Adrenal gland (tissue), 12 donors: ENCODE measurements around the gene ANO6. TPM values are rescaled to one million over a fixed set of nuclear protein-coding genes. Genes with fewer than 3 reads are reported as not detected.

Experiments
- DNase-seq, 7 donors: peaks; one replicate each; pipeline ENCODE4 v3.0.0-alpha.2; 2019 to 2020
- H3K27ac ChIP-seq, 5 donors: fragments of 200-600 bp; sonication (generic) in 4 of 5; 1 replicate in 3 of 5; 2 replicates in 2 of 5; pipeline versions ENCODE4 v1.5.1 to v1.8.0; 2016 to 2020; ENCODE audit warnings: mild to moderate bottlenecking in 1 of 5
- H3K27me3 ChIP-seq: fragments of 200-600 bp; 2 replicates; pipeline ENCODE4 v1.8.0; 2021
- H3K36me3 ChIP-seq, 2 donors: fragments of 200-600 bp; replicated peaks in 1 of 2; 1 replicate in 1 of 2; 2 replicates in 1 of 2; pipeline versions ENCODE4 v1.5.1 to v1.8.0; 2018 to 2022
- H3K4me1 ChIP-seq, 2 donors: fragments of 200-600 bp; replicated peaks in 1 of 2; 1 replicate in 1 of 2; 2 replicates in 1 of 2; pipeline versions ENCODE4 v1.5.1 to v1.8.0; 2018 to 2021
- H3K4me3 ChIP-seq, 4 donors: fragments of 200-600 bp; sonication (generic) in 3 of 4; one replicate each; pipeline ENCODE4 v1.5.1; 2016 to 2018
- H3K9me3 ChIP-seq, 3 donors: fragments of 200-600 bp; sonication (generic) in 1 of 3; replicated peaks in 1 of 3; 1 replicate in 2 of 3; 2 replicates in 1 of 3; pipeline versions ENCODE4 v1.5.1 to v1.8.0; 2016 to 2021
- CTCF ChIP-seq, 6 experiments: fragments of 450-650 bp in 4 of 6; fragments of 200-600 bp in 2 of 6; sonication (generic) in 1 of 6; IDR thresholded peaks; 1 replicate in 5 of 6; 2 replicates in 1 of 6; pipeline versions ENCODE4 v1.5.1 to v1.8.0; 2016 to 2021; ENCODE audit warnings: antibody characterized with exemption in 6 of 6, mild to moderate bottlenecking in 2 of 6, moderate library complexity in 1 of 6
- POLR2A ChIP-seq, 2 donors: fragments of 450-650 bp; IDR thresholded peaks; one replicate each; pipeline ENCODE4 v1.6.1; 2017; ENCODE audit warnings: antibody characterized with exemption in 2 of 2, mild to moderate bottlenecking in 2 of 2, moderate library complexity in 1 of 2
- WGBS, 4 donors: extraction: QIAGEN DNeasy Blood & Tissue Kit in 2 of 4; methylation state at CpG; one replicate each; pipeline versions ENCODE4 v1.1.5 to v1.1.7; 2013 to 2017; 5-methylcytosine and 5-hydroxymethylcytosine counted together
- intact Hi-C, 2 donors: fragments of 100-400 bp; cut with DNase I; formaldehyde crosslinking; loops; one replicate each; pipeline versions ENCODE4 v1.14.1 to v1.15.0; 2022 to 2023
- polyA plus RNA-seq, 3 donors: library from polyadenylated mRNA; stranded (reverse); fragments of 200-250 nt in 2 of 3; fragments of 350-450 nt in 1 of 3; fragmentation: Illumina TruSeq in 1 of 3; extraction: RNeasy Lipid Tissue Mini Kit (QIAGEN cat#74804) in 1 of 3; gene quantifications; one replicate each; pipeline ENCODE4 v1.2.3, GENCODE V29; 2013 to 2014
- total RNA-seq, 9 donors: library from RNA; depleted of rRNA in 4 of 9; stranded (reverse); fragments of >200 nt in 4 of 9; fragments of 120-200 nt in 1 of 9; fragmentation: NEBNext Ultra II Directional in 1 of 9; extraction: Animal tissue kit (Norgen Biotek cat#: 25700) in 1 of 9; gene quantifications; one replicate each; pipeline versions ENCODE4 v1.1.0 to v1.2.4, GENCODE V29; 2013 to 2023
- donor health status: healthy with polysubstance abuse.
- donor health status: Bipolar disorder and iron deficiency.
- donor health status: DM: yes; HTN: yes; CAD: no.
- donor health status: DM: no; HTN: no; CAD: no.
- donor health status: DM: no; HTN: no; CAD: no.
- donor health status: DM: yes; HTN: yes; CAD: no.

The ANO6 gene
- total and polyA plus RNA-seq, 12 donors, result 7.5 to 92.3 (median 54.4) TPM

GRCh38 chr12:45458854-45459807 is 243.2 kb downstream of the ANO6 start:
- WGBS, 4 donors, result 66 to 73% (median 69%) methylated on average over 4 of the region's 4 CpGs
- DNase-seq, result no peak
- no peak overlapping the region for H3K27ac ChIP-seq
- no peaks in the 10 kb centered on the region for H3K27me3 ChIP-seq
- TF ChIP-seq CTCF (IDR thresholded peaks at IDR 0.05), result no peak
- no peak for TF ChIP-seq POLR2A (IDR thresholded peaks at IDR 0.05)
- intact Hi-C loops, result no loop called here
- H3K9me3 ChIP-seq, result no peaks in the 10 kb centered on the region
- H3K4me1 ChIP-seq, result no peaks in the 10 kb centered on the region
- H3K4me3 ChIP-seq, result no peak overlapping the region
- no peaks in the 10 kb centered on the region for H3K36me3 ChIP-seq

- WGBS, 4 donors, result 74 to 87% (median 79%) methylated on average over 4 of the region's 4 CpGs
- no peaks in the 10 kb centered on the region for H3K4me1 ChIP-seq
- no peaks in the 10 kb centered on the region for H3K36me3 ChIP-seq
- TF ChIP-seq CTCF (IDR thresholded peaks at IDR 0.05) (no peak), POLR2A (IDR thresholded peaks at IDR 0.05) (no peak)
- DNase-seq, result no peak
- intact Hi-C loops, result no loop called here
- no peaks in the 10 kb centered on the region for H3K9me3 ChIP-seq
- H3K27me3 ChIP-seq, result no peaks in the 10 kb centered on the region
- H3K4me3 ChIP-seq, result no peak overlapping the region
- H3K27ac ChIP-seq, result no peak overlapping the region
Observed at GRCh38 chr12:45462506-45462905, 246.6 kb downstream of the ANO6 start.

DNA sequence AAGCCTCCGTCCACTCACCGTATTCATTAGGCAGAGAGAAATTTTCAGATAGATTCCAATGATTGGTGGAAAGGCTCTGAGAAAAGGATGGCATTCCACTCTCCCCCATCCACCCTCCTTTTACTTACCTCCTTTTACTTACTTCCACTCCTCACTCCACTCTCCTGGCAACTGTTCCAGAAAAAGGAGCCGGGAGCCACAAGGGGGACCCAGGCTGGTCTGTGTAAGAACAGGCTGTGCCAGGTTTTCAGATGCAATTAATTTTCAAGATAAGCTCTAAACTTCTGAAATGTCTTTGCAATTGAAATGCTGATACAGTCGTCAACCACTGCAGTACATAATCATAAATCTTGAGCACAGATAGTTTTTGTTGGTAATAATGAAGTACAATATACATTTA is 248.8 kb downstream of the ANO6 start:
- no peak overlapping the region for H3K4me3 ChIP-seq
- H3K27me3 ChIP-seq, result no peaks in the 10 kb centered on the region
- no peak for TF ChIP-seq CTCF (IDR thresholded peaks at IDR 0.05)
- no peak for TF ChIP-seq POLR2A (IDR thresholded peaks at IDR 0.05)
- intact Hi-C loops, result no loop called here
- H3K4me1 ChIP-seq, result no peaks in the 10 kb centered on the region
- no peak overlapping the region for H3K27ac ChIP-seq
- no peaks in the 10 kb centered on the region for H3K36me3 ChIP-seq
- DNase-seq, result peak in 2 of 7 donors; percentile 8 to 31
- WGBS, 4 donors, result 46 to 57% (median 53%) methylated on average over 4 of the region's 4 CpGs
- no peaks in the 10 kb centered on the region for H3K9me3 ChIP-seq

DNA sequence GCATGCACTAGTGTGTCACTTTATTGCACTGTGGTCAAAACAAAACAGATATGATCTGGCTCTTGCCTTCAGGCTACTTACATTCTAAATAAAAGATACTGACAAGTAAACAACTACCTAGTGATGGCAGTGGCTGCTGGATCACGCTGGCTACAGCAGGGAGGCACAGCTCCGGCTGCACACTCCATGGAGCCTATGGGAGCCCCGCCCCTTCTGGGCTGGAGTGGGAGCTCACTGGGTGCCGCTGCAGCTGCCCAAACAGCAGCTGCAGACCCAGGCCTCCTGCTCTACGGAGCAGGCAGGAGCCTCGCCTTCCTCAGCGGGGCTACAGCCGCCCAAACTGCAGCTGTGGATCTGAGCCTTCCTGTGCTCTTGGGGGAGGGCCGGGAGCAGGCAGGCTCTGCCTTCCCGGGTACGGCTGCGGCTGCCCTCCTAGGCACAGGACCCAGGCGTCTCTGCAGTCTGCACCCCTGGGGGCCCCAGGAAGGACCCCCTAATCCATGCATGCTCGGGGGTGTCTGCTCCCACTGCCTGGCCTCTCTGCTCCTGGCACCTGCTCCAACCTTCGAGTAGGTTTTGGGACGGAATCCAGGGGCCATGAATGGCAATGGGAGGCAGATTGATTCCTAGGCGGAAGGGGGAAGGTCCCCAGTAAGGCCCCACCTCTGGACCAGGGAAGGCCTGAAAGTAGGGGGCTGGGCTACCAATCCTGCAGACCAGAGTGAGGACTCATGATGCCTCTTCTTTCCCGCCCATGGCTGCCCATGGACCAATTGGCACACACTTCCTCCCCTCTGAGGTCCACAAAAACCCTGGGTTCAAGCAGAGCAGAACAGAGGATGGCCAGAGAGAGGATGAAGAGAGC is 253.1 kb downstream of the ANO6 start:
- Histone ChIP-seq H3K27ac (no peak overlapping the region), H3K4me3 (no peak overlapping the region), H3K4me1 (no peaks in the 10 kb centered on the region), H3K36me3 (no peaks in the 10 kb centered on the region), H3K9me3 (no peaks in the 10 kb centered on the region), H3K27me3 (no peaks in the 10 kb centered on the region)
- 78 to 88% (median 82%) methylated on average over 9 to 18 of the region's 18 CpGs for WGBS, 4 donors
- intact Hi-C loops, result no loop called here
- DNase-seq, result no peak
- TF ChIP-seq POLR2A (IDR thresholded peaks at IDR 0.05), result no peak
- no peak for TF ChIP-seq CTCF (IDR thresholded peaks at IDR 0.05)
